ENCODE measurements around the gene CACNA1E.
"Not testable (repeated sequence)": the region's sequence is repeated elsewhere in the genome, so short reads cannot be mapped to it uniquely, and the experiment has no call there.

DNA sequence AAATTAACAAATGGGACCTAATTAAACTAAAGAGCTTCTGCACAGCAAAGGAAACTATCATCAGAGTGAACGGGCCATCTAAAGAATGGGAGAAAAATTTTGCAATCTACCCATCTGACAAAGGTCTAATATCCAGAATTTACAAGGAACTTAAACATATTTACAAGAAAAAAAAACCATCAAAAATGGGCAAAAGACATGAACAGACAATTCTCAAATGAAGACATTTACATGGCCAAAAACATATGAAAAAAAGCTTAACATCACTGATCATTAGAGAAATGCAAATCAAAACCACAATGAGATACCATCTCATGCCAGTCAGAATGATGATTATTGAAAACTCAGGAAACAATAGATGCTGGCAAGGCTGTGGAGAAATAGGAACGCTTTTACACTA lies 370.9 kb downstream of the CACNA1E start:
- TF ChIP-seq, protein P1, sequence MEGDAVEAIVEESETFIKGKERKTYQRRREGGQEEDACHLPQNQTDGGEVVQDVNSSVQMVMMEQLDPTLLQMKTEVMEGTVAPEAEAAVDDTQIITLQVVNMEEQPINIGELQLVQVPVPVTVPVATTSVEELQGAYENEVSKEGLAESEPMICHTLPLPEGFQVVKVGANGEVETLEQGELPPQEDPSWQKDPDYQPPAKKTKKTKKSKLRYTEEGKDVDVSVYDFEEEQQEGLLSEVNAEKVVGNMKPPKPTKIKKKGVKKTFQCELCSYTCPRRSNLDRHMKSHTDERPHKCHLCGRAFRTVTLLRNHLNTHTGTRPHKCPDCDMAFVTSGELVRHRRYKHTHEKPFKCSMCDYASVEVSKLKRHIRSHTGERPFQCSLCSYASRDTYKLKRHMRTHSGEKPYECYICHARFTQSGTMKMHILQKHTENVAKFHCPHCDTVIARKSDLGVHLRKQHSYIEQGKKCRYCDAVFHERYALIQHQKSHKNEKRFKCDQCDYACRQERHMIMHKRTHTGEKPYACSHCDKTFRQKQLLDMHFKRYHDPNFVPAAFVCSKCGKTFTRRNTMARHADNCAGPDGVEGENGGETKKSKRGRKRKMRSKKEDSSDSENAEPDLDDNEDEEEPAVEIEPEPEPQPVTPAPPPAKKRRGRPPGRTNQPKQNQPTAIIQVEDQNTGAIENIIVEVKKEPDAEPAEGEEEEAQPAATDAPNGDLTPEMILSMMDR (conservative IDR thresholded peaks at IDR 0.05; ENCODE audit: low read depth in 2 of 2), result not testable (repeated sequence)
- not testable (repeated sequence) for TF ChIP-seq JUNB (IDR thresholded peaks at IDR 0.05; ENCODE audit: unreplicated experiment); EZH2phosphoT487 (IDR thresholded peaks at IDR 0.05; ENCODE audit: unreplicated experiment); POLR2AphosphoS5 (IDR thresholded peaks at IDR 0.05; ENCODE audit: low read depth); EZH2 (IDR thresholded peaks at IDR 0.05; ENCODE audit: low read depth, unreplicated experiment); CREB1 (CRISPR knock-in tag; IDR thresholded peaks at IDR 0.05; ENCODE audit: low read depth); STAT1 (IDR thresholded peaks at IDR 0.05; ENCODE audit: unreplicated experiment)
- TF ChIP-seq, protein P2, sequence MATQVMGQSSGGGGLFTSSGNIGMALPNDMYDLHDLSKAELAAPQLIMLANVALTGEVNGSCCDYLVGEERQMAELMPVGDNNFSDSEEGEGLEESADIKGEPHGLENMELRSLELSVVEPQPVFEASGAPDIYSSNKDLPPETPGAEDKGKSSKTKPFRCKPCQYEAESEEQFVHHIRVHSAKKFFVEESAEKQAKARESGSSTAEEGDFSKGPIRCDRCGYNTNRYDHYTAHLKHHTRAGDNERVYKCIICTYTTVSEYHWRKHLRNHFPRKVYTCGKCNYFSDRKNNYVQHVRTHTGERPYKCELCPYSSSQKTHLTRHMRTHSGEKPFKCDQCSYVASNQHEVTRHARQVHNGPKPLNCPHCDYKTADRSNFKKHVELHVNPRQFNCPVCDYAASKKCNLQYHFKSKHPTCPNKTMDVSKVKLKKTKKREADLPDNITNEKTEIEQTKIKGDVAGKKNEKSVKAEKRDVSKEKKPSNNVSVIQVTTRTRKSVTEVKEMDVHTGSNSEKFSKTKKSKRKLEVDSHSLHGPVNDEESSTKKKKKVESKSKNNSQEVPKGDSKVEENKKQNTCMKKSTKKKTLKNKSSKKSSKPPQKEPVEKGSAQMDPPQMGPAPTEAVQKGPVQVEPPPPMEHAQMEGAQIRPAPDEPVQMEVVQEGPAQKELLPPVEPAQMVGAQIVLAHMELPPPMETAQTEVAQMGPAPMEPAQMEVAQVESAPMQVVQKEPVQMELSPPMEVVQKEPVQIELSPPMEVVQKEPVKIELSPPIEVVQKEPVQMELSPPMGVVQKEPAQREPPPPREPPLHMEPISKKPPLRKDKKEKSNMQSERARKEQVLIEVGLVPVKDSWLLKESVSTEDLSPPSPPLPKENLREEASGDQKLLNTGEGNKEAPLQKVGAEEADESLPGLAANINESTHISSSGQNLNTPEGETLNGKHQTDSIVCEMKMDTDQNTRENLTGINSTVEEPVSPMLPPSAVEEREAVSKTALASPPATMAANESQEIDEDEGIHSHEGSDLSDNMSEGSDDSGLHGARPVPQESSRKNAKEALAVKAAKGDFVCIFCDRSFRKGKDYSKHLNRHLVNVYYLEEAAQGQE (IDR thresholded peaks at IDR 0.05; ENCODE audit: unreplicated experiment), result not testable (repeated sequence)
- TF ChIP-seq, protein P3, sequence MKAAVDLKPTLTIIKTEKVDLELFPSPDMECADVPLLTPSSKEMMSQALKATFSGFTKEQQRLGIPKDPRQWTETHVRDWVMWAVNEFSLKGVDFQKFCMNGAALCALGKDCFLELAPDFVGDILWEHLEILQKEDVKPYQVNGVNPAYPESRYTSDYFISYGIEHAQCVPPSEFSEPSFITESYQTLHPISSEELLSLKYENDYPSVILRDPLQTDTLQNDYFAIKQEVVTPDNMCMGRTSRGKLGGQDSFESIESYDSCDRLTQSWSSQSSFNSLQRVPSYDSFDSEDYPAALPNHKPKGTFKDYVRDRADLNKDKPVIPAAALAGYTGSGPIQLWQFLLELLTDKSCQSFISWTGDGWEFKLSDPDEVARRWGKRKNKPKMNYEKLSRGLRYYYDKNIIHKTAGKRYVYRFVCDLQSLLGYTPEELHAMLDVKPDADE (IDR thresholded peaks at IDR 0.05), result not testable (repeated sequence)
